K562 (cell line): ENCODE results near the gene CDC42EP3. TPM values are rescaled to one million over a fixed set of nuclear protein-coding genes. Genes with fewer than 3 reads are reported as not detected.
A peak's percentile ranks its signal among the peaks of the same experiment; 100 is the strongest.

ENCODE experiments used
- ATAC-seq: fragments of 200-7000 bp; cut with Tn5 transposase; 3 replicates; pipeline ENCODE4 v1.9.1; 2020; ENCODE audit warnings: moderate library complexity
- BruUV-seq: library from RNA; stranded (reverse); fragments of 400-500 nt; replicated peaks from 2 replicates; lab custom pipeline; 2021; lab: Mats Ljungman, UMichigan
- CTCF ChIA-PET: fragments of 300-600 bp; formaldehyde crosslinking; extraction: SDS; loops from one replicate; lab custom pipeline; 2021; ENCODE audit warnings: low intra/inter-chr PET ratio; lab: Yijun Ruan, JAX
- POLR2A ChIA-PET: fragments of 300-600, 350-650 bp; sonication (Branson Sonifier 250); formaldehyde crosslinking; extraction: SDS; loops from one replicate; lab custom pipeline; 2021; ENCODE audit warnings: antibody characterized with exemption, inconsistent platforms; lab: Yijun Ruan, JAX
- DNase-seq, 4 experiments: peaks; one replicate each; pipeline versions ENCODE4 v3.0.0 to v3.0.0-alpha.2; 2011 to 2018; ENCODE audit warnings: low spot score in 3 of 4, mixed read lengths in 3 of 4; ENCODE audit errors: extremely low read depth in 1 of 4
- FAIRE-seq: peaks from 2 replicates; lab custom pipeline; 2011; peaks lifted over from hg19 to GRCh38; lab: Jason Lieb, UNC
- H2AFZ ChIP-seq: 2 replicates; pipeline ENCODE4 v1.6.0; 2011; ENCODE audit warnings: low read depth, low read length, control low read depth, inconsistent platforms
- H3K27ac ChIP-seq: fragments of 200-600 bp; 3 replicates; pipeline ENCODE4 v1.8.0; 2011; ENCODE audit warnings: low read depth, mild to moderate bottlenecking, control low read depth, inconsistent platforms, low read length, moderate library complexity, mixed read lengths; ENCODE audit errors: extremely low read depth
- H3K27me3 ChIP-seq, 2 experiments: fragments of 300-600 bp in 1 of 2; 2 replicates in 1 of 2; 3 replicates in 1 of 2; pipeline versions ENCODE4 v1.6.0 to v1.8.0; 2011; ENCODE audit warnings: inconsistent platforms in 2 of 2, low read length in 2 of 2, mild to moderate bottlenecking in 1 of 2, mixed read lengths in 1 of 2, moderate library complexity in 1 of 2; ENCODE audit not compliant: control insufficient read depth in 2 of 2, insufficient read depth in 2 of 2
- H3K36me3 ChIP-seq: fragments of 300-600 bp; 3 replicates; pipeline ENCODE4 v1.8.0; 2011; ENCODE audit warnings: mild to moderate bottlenecking, low read length, inconsistent platforms; ENCODE audit not compliant: control insufficient read depth, insufficient read depth
- H3K4me1 ChIP-seq, 2 experiments: fragments of 200-600 bp in 1 of 2; replicated peaks in 1 of 2; 2 replicates in 1 of 2; 3 replicates in 1 of 2; pipeline versions ENCODE4 v1.5.1 to v1.8.0; 2011; ENCODE audit warnings: inconsistent platforms in 2 of 2, low read length in 2 of 2, mild to moderate bottlenecking in 1 of 2, mixed read lengths in 1 of 2, moderate library complexity in 1 of 2; ENCODE audit not compliant: control insufficient read depth in 2 of 2, insufficient read depth in 2 of 2
- H3K4me2 ChIP-seq: 2 replicates; pipeline ENCODE4 v1.6.1; 2011; ENCODE audit warnings: low read length, control low read depth, inconsistent platforms, mixed read lengths; ENCODE audit not compliant: insufficient read depth
- H3K4me3 ChIP-seq: fragments of 200-600 bp; sonication (generic), shearing (Covaris generic); 2 replicates; pipeline ENCODE4 v1.5.1; 2016; ENCODE audit warnings: control low read depth, inconsistent platforms
- H3K79me2 ChIP-seq: fragments of 200-600 bp; 3 replicates; pipeline ENCODE4 v1.8.0; 2011; ENCODE audit warnings: low read length, inconsistent platforms; ENCODE audit not compliant: control insufficient read depth, insufficient read depth
- H3K9ac ChIP-seq, 2 experiments: 2 replicates each; pipeline versions ENCODE4 v1.6.0 to v1.6.1; 2011; ENCODE audit warnings: low read depth in 2 of 2, low read length in 2 of 2, control low read depth in 1 of 2, inconsistent platforms in 1 of 2, mild to moderate bottlenecking in 1 of 2, mixed read lengths in 1 of 2; ENCODE audit not compliant: insufficient read depth in 1 of 2
- H3K9me1 ChIP-seq: one replicate; pipeline ENCODE4 v1.6.0; 2011; ENCODE audit warnings: inconsistent platforms, mild to moderate bottlenecking, low read length, moderate library complexity; ENCODE audit not compliant: control insufficient read depth, insufficient read depth
- H3K9me3 ChIP-seq: replicated peaks from 2 replicates; pipeline ENCODE4 v1.5.1; 2011; ENCODE audit warnings: low read depth, low read length, inconsistent platforms; ENCODE audit not compliant: control insufficient read depth, insufficient read depth
- H4K20me1 ChIP-seq: replicated peaks from 2 replicates; pipeline ENCODE4 v1.6.1; 2011; ENCODE audit warnings: low read length, inconsistent platforms, mixed read lengths; ENCODE audit not compliant: control insufficient read depth, insufficient read depth
- GABPB1 ChIP-seq: sonication (generic); formaldehyde crosslinking; IDR thresholded peaks from 2 replicates; pipeline ENCODE4 v1.8.0; 2022; ENCODE audit warnings: mild to moderate bottlenecking, missing genetic modification reagents
- ZNF766 ChIP-seq: fragments of 200-800 bp; sonication (Bioruptor generic); conservative IDR thresholded peaks from 2 replicates; pipeline ENCODE4 v1.6.1; 2016; ENCODE audit warnings: missing genetic modification characterization, missing compliant biosample characterization
- WGBS: fragments of 100-300 bp; shearing (Covaris generic); methylation state at CpG from one replicate; pipeline ENCODE4 v1.1.6; 2016; ENCODE audit warnings: low coverage, mixed read lengths; ENCODE audit not compliant: insufficient coverage; ENCODE audit errors: missing lambda C conversion rate; 5-methylcytosine and 5-hydroxymethylcytosine counted together
- in situ Hi-C: fragments of 300-500 bp; cut with MboI; formaldehyde crosslinking; loops from 4 replicates; pipeline ENCODE4 v1.15.0; 2018; ENCODE audit warnings: inconsistent platforms, mixed read lengths
- intact Hi-C: fragments of 100-400 bp; cut with micrococcal nuclease; formaldehyde crosslinking; loops from 2 replicates; pipeline ENCODE4 v1.14.2; 2022
- polyA plus RNA-seq, 8 experiments: library from polyadenylated mRNA; depleted of rRNA in 4 of 8; stranded (reverse) in 5 of 8; unstranded in 3 of 8; fragments of >200 nt; fragmentation: Nextera tagmentation in 2 of 8; fragmentation: Illumina TruSeq in 1 of 8; extraction: Ambion mirVana in 2 of 8; extraction: Trizol in 1 of 8; gene quantifications; 2 replicates each; pipeline versions ENCODE4 v1.2.1 to v1.2.3, GENCODE V29; 2011 to 2014; ENCODE audit warnings: inconsistent platforms in 1 of 8, missing spikeins in 1 of 8
- total RNA-seq, 7 experiments: library from RNA; depleted of rRNA in 6 of 7; stranded (reverse); fragments of >200 nt in 6 of 7; fragmentation: Illumina TruSeq in 2 of 7; extraction: Trizol in 2 of 7; gene quantifications; 2 replicates each; pipeline versions ENCODE4 v1.2.1 to v1.2.3, GENCODE V29; 2011 to 2021; ENCODE audit warnings: low replicate concordance in 1 of 7
- TF ChIP-seq, protein P1 (sequence below): fragments of 250-450 bp; sonication (Bioruptor Pico); IDR thresholded peaks from 2 replicates; pipeline ENCODE4 v1.4.0; 2020; ENCODE audit warnings: mild to moderate bottlenecking, moderate library complexity, borderline replicate concordance
- TF ChIP-seq, protein P2 (sequence below): fragments of 450-650 bp; formaldehyde crosslinking; IDR thresholded peaks from 2 replicates; pipeline ENCODE4 v1.4.0; 2022; ENCODE audit warnings: missing genetic modification characterization
- TF ChIP-seq, protein P3 (sequence below): fragments of 250-450 bp; sonication (Bioruptor Pico); IDR thresholded peaks from 2 replicates; pipeline ENCODE4 v1.5.1; 2021; ENCODE audit warnings: mild to moderate bottlenecking

The CDC42EP3 gene
- total and polyA plus RNA-seq, 9 of the 15 experiments (the other 6 are each of a cell fraction or from before 2014, with no cell fraction given): 0.72 to 6.4 (median 2.0) TPM

DNA sequence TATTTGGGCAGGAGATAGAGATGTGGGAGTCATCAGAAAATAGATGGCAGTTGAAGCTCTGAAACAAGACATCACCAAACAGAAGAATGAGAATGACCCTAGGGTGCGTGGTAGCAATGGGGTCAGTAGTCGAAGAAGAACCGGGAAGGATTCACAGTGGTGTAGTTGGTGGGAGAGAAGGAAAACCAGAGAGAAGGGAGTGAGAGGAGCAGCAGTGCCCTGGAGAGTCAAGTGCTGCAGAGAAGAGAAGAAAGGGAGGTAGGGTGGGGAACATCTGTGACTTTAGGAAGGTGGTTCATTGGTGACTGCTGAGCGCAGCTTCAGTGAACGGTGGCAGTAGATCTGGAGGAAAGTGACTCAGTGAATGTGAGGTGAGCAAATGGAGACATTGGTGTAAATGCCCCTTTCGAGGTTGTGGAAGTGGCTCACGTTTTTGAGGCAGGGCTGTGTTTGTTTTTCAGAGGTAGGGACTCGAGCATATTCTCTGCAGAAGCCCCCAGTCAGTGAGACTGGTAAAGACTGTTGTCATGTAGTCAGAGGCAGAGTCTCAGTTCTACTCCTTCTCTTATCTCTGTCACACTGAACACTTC is 36.4 kb downstream of the CDC42EP3 start:
- no peak overlapping the region for H3K9ac ChIP-seq
- ATAC-seq: peak; percentile 22; the same call in 1 of the 3 replicates
- no peak for FAIRE-seq
- no peaks in the 10 kb centered on the region for H3K9me3 ChIP-seq
- no peak overlapping the region for H2AFZ ChIP-seq
- ChIA-PET POLR2A (no interaction called here), CTCF (interaction anchor here (0.6 kb wide), 1 partner anchor 219 kb away, joined by 4 read pairs; no protein-coding TSS in a partner anchor)
- DNase-seq: no peak
- H3K36me3 ChIP-seq: no peaks in the 10 kb centered on the region
- no peak overlapping the region for H3K4me2 ChIP-seq
- WGBS: 39% methylated on average over 8 of the region's 8 CpGs
- no peaks in the 10 kb centered on the region for H3K27me3 ChIP-seq
- in situ Hi-C loops: no loop called here
- intact Hi-C loops: no loop called here
- no peaks in the 10 kb centered on the region for H3K79me2 ChIP-seq
- no peaks in the 10 kb centered on the region for H4K20me1 ChIP-seq
- no peak overlapping the region for H3K27ac ChIP-seq
- no peak overlapping the region for H3K4me3 ChIP-seq
- no TSS peak for BruUV-seq
- no peaks in the 10 kb centered on the region for H3K4me1 ChIP-seq
- no peaks in the 10 kb centered on the region for H3K9me1 ChIP-seq
- TF ChIP-seq, protein P1, sequence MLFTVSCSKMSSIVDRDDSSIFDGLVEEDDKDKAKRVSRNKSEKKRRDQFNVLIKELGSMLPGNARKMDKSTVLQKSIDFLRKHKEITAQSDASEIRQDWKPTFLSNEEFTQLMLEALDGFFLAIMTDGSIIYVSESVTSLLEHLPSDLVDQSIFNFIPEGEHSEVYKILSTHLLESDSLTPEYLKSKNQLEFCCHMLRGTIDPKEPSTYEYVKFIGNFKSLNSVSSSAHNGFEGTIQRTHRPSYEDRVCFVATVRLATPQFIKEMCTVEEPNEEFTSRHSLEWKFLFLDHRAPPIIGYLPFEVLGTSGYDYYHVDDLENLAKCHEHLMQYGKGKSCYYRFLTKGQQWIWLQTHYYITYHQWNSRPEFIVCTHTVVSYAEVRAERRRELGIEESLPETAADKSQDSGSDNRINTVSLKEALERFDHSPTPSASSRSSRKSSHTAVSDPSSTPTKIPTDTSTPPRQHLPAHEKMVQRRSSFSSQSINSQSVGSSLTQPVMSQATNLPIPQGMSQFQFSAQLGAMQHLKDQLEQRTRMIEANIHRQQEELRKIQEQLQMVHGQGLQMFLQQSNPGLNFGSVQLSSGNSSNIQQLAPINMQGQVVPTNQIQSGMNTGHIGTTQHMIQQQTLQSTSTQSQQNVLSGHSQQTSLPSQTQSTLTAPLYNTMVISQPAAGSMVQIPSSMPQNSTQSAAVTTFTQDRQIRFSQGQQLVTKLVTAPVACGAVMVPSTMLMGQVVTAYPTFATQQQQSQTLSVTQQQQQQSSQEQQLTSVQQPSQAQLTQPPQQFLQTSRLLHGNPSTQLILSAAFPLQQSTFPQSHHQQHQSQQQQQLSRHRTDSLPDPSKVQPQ (CRISPR knock-in tag): no peak
- TF ChIP-seq ZNF766 (CRISPR knock-in tag): no peak
- TF ChIP-seq, protein P2, sequence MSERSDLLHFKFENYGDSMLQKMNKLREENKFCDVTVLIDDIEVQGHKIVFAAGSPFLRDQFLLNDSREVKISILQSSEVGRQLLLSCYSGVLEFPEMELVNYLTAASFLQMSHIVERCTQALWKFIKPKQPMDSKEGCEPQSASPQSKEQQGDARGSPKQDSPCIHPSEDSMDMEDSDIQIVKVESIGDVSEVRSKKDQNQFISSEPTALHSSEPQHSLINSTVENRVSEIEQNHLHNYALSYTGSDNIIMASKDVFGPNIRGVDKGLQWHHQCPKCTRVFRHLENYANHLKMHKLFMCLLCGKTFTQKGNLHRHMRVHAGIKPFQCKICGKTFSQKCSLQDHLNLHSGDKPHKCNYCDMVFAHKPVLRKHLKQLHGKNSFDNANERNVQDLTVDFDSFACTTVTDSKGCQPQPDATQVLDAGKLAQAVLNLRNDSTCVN (CRISPR knock-in tag): 0 out of 2 replicates have a peak, but pooled peaks have one; percentile 20
- no peak for TF ChIP-seq GABPB1 (CRISPR knock-in tag)
- TF ChIP-seq, protein P3, sequence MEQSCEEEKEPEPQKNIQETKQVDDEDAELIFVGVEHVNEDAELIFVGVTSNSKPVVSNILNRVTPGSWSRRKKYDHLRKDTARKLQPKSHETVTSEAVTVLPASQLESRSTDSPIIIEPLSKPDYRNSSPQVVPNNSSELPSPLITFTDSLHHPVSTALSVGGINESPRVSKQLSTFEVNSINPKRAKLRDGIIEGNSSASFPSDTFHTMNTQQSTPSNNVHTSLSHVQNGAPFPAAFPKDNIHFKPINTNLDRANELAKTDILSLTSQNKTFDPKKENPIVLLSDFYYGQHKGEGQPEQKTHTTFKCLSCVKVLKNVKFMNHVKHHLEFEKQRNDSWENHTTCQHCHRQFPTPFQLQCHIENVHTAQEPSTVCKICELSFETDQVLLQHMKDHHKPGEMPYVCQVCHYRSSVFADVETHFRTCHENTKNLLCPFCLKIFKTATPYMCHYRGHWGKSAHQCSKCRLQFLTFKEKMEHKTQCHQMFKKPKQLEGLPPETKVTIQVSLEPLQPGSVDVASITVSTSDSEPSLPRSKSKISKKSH (CRISPR knock-in tag): no peak
